Naive thymus-derived CD8-positive, alpha-beta T cell (primary cell): Measurements from ENCODE around the gene ZNF277. TPM values are rescaled to one million over a fixed set of nuclear protein-coding genes. Genes with fewer than 3 reads are reported as not detected.

Experiments used
- ATAC-seq, 2 donors: fragments of 150-1000 bp; cut with Tn5 transposase in 1 of 2; sonication (Bioruptor Pico), chemical (Tn5 transposase) in 1 of 2; 1 replicate in 1 of 2; 2 replicates in 1 of 2; pipeline ENCODE4 v1.10.0; 2021; ENCODE audit warnings: mild to moderate bottlenecking in 2 of 2, moderate library complexity in 2 of 2
- POLR2A ChIA-PET: fragments of 350-600 bp; sonication (Branson Sonifier 250); formaldehyde crosslinking; loops from one replicate; lab custom pipeline; 2021; ENCODE audit warnings: antibody characterized with exemption; lab: Charles Lee
- DNase-seq, 10 donors: peaks; one replicate each; pipeline versions ENCODE4 v3.0.0 to v3.0.0-alpha.2; 2020 to 2022
- H3K27ac Mint-ChIP-seq, 10 donors: one replicate each; pipeline ENCODE4 v1.8.0; 2020 to 2022; ENCODE audit warnings: mild to moderate bottlenecking in 10 of 10, mixed read lengths in 10 of 10, moderate library complexity in 4 of 10, inconsistent platforms in 1 of 10
- H3K27me3 Mint-ChIP-seq, 5 donors: one replicate each; pipeline ENCODE4 v1.8.0; 2021 to 2022; ENCODE audit warnings: mixed read lengths in 5 of 5
- H3K36me3 Mint-ChIP-seq, 3 donors: one replicate each; pipeline ENCODE4 v1.8.0; 2020 to 2022; ENCODE audit warnings: mixed read lengths in 3 of 3, mild to moderate bottlenecking in 2 of 3, inconsistent platforms in 1 of 3
- H3K4me1 Mint-ChIP-seq, 4 donors: one replicate each; pipeline ENCODE4 v1.8.0; 2021 to 2022; ENCODE audit warnings: mixed read lengths in 4 of 4
- H3K4me3 Mint-ChIP-seq, 10 donors: one replicate each; pipeline ENCODE4 v1.8.0; 2020 to 2022; ENCODE audit warnings: mild to moderate bottlenecking in 10 of 10, mixed read lengths in 10 of 10, moderate library complexity in 6 of 10, inconsistent platforms in 1 of 10
- H3K9me3 Mint-ChIP-seq, 9 donors: one replicate each; pipeline ENCODE4 v1.8.0; 2020 to 2022; ENCODE audit warnings: mixed read lengths in 9 of 9, mild to moderate bottlenecking in 3 of 9, inconsistent platforms in 1 of 9, moderate library complexity in 1 of 9
- polyA plus RNA-seq, 3 donors: library from polyadenylated mRNA; unstranded; fragments of 300-500 nt; fragmentation: Illumina TruSeq; gene quantifications; one replicate each; pipeline ENCODE4 v1.2.3, GENCODE V29; 2021
- total RNA-seq, 8 experiments: library from RNA in 2 of 8; stranded (reverse) in 2 of 8; gene quantifications; one replicate each; pipeline ENCODE4 v1.2.3 and lab custom pipeline; 2021 to 2026

Gene ZNF277
- total RNA-seq = 10 to 100 TPM; 36.5 to 40.0 TPM
- 10 to 100 TPM; 20.3 to 22.8 (median 22.4) TPM for polyA plus RNA-seq
- total RNA-seq (lab: John Stamatoyannopoulos, UW) = 34.3 to 66.5 (median 40.2) reads per million in 6 experiments

- no peaks in the 10 kb centered on the region for H3K9me3 Mint-ChIP-seq
- DNase-seq (peak; percentile 98 to 100 (median 99)), ATAC-seq (peak; percentile 87 to 89)
- H3K27me3 Mint-ChIP-seq = peaks cover 15 to 32% (median 23%) of the 10 kb centered on the region in 5 donors
- H3K27ac Mint-ChIP-seq = peak within 1 kb of the TSS; percentile 75 to 96 (median 94)
- POLR2A ChIA-PET = interaction anchor here (1.5 to 4.0 kb wide), 2 partner anchors 244 to 645 kb away, joined by 3 to 23 read pairs; partner anchors contain the start of genes IFRD1 and IMMP2L
- peak within 1 kb of the TSS; percentile 93 to 98 (median 97) for H3K4me3 Mint-ChIP-seq
- no peaks in the 10 kb centered on the region for H3K36me3 Mint-ChIP-seq
- peaks cover 22 to 47% (median 41%) of the 10 kb centered on the region in 4 donors for H3K4me1 Mint-ChIP-seq
Observed at GRCh38 chr7:112206238-112206990, at the start of gene ZNF277, which contains the start of gene DOCK4. ZNF277 (plus strand) TSS chr7:112206695; CDS start chr7:112206717, 22 bp downstream. DOCK4 (minus strand) TSS chr7:112206399; CDS start chr7:112206138, 261 bp downstream.

- no peak for ATAC-seq
- Mint-ChIP-seq H3K27ac (no peak overlapping the region), H3K4me1 (peaks cover 0 to 4% (median 1%) of the 10 kb centered on the region in 4 donors), H3K4me3 (no peak overlapping the region), H3K9me3 (no peaks in the 10 kb centered on the region), H3K27me3 (peaks cover 0 to 12% (median 5%) of the 10 kb centered on the region in 5 donors), H3K36me3 (no peaks in the 10 kb centered on the region)
- no peak for DNase-seq
- POLR2A ChIA-PET = no interaction called here
Observed at GRCh38 chr7:112157072-112157471, 49.4 kb upstream of the ZNF277 start.

- no peak for ATAC-seq
- H3K27ac Mint-ChIP-seq = no peak overlapping the region
- no peaks in the 10 kb centered on the region for H3K36me3 Mint-ChIP-seq
- peaks cover 0 to 4% (median 1%) of the 10 kb centered on the region in 4 donors for H3K4me1 Mint-ChIP-seq
- DNase-seq = no peak
- peaks cover 0 to 11% (median 6%) of the 10 kb centered on the region in 5 donors for H3K27me3 Mint-ChIP-seq
- no peaks in the 10 kb centered on the region for H3K9me3 Mint-ChIP-seq
- no peak overlapping the region for H3K4me3 Mint-ChIP-seq
- POLR2A ChIA-PET = no interaction called here
Observed at GRCh38 chr7:112159351-112159750, 47.1 kb upstream of the ZNF277 start.

- Mint-ChIP-seq H3K4me1 (peaks cover 0 to 3% (median under 1%) of the 10 kb centered on the region in 4 donors), H3K27ac (no peak overlapping the region), H3K4me3 (no peak overlapping the region), H3K9me3 (no peaks in the 10 kb centered on the region), H3K36me3 (no peaks in the 10 kb centered on the region), H3K27me3 (peaks cover 0 to 8% (median 4%) of the 10 kb centered on the region in 5 donors)
- DNase-seq (no peak), ATAC-seq (no peak)
- POLR2A ChIA-PET = no interaction called here
Observed at GRCh38 chr7:112160130-112160770, 46.2 kb upstream of the ZNF277 start.

DNA sequence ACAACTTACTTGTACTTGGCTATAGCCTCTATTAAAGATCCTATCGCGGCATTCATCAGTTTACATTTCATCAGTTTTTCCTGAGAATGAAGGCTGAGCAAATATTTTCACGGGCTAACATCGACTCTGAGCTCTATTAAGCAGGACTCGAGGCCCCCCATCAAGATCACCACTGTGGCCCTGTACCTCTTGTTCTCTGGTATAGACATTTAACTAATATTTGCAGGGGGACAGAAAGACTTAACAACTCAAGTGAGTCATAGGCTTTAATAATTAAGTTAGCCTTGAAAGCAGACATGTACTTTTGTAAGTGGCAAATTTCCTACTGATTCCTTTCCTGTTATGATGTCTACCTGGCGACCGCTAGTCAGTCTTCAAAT lies 45.7 kb upstream of the ZNF277 start:
- peaks cover 0 to 3% (median under 1%) of the 10 kb centered on the region in 4 donors for H3K4me1 Mint-ChIP-seq
- no peaks in the 10 kb centered on the region for H3K9me3 Mint-ChIP-seq
- ATAC-seq (no peak), DNase-seq (no peak)
- no peak overlapping the region for H3K27ac Mint-ChIP-seq
- POLR2A ChIA-PET = no interaction called here
- H3K27me3 Mint-ChIP-seq = peaks cover 0 to 8% (median 1%) of the 10 kb centered on the region in 5 donors
- no peaks in the 10 kb centered on the region for H3K36me3 Mint-ChIP-seq
- no peak overlapping the region for H3K4me3 Mint-ChIP-seq

GRCh38 chr7:112161253-112162141 lies 45.0 kb upstream of the ZNF277 start:
- Mint-ChIP-seq H3K4me1 (peaks cover 0 to 3% (median under 1%) of the 10 kb centered on the region in 4 donors), H3K4me3 (no peak overlapping the region), H3K27me3 (peaks cover 0 to 8% (median 1%) of the 10 kb centered on the region in 5 donors), H3K36me3 (no peaks in the 10 kb centered on the region), H3K27ac (no peak overlapping the region), H3K9me3 (no peaks in the 10 kb centered on the region)
- ATAC-seq (no peak), DNase-seq (no peak)
- POLR2A ChIA-PET = no interaction called here

DNA sequence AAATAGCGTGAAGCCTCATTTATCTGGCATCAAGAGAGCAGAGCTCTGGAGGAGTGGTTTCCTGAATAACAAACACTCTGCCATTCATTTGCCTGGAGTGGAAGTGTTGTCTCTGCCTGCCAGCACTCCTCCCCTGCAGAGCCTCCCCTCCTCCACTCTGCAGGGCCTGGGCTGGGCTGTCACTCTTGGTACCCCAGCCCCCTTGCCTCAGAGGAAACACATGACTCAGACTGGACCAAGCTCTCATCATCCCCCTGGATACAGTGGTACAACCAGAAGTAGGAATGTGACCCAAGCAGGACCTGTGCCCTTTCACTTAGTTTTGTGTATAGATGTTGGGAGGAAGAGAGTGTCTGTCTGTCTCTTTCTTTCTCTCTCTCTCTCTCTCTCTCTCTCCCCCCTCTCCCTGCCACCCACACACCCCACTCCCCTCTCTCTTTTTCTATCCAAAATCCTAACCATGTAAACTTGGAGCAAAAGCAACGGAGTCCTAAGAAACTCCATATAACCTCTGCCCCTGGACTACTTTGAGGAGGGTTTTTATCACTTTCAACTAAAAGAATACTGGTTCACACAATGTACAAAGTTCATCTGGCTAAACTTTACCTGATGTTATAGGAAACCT lies 44.2 kb upstream of the ZNF277 start:
- H3K27me3 Mint-ChIP-seq = peaks cover 0 to 8% (median 1%) of the 10 kb centered on the region in 5 donors

GRCh38 chr7:112162784-112163506 lies 43.5 kb upstream of the ZNF277 start:
- H3K9me3 Mint-ChIP-seq = no peaks in the 10 kb centered on the region
- peaks cover 0 to 8% (median 1%) of the 10 kb centered on the region in 5 donors for H3K27me3 Mint-ChIP-seq
- no peaks in the 10 kb centered on the region for H3K36me3 Mint-ChIP-seq
- H3K27ac Mint-ChIP-seq = no peak overlapping the region
- POLR2A ChIA-PET = no interaction called here
- no peak overlapping the region for H3K4me3 Mint-ChIP-seq
- peaks cover 0 to 3% (median under 1%) of the 10 kb centered on the region in 4 donors for H3K4me1 Mint-ChIP-seq
- no peak for ATAC-seq
- no peak for DNase-seq

More for the DNA sequence above, 44.2 kb upstream of the ZNF277 start:
- H3K27ac Mint-ChIP-seq = no peak overlapping the region
- POLR2A ChIA-PET = no interaction called here
- no peak overlapping the region for H3K4me3 Mint-ChIP-seq
- ATAC-seq (no peak), DNase-seq (no peak)
- H3K9me3 Mint-ChIP-seq = no peaks in the 10 kb centered on the region
- peaks cover 0 to 3% (median under 1%) of the 10 kb centered on the region in 4 donors for H3K4me1 Mint-ChIP-seq
- H3K36me3 Mint-ChIP-seq = no peaks in the 10 kb centered on the region

DNA sequence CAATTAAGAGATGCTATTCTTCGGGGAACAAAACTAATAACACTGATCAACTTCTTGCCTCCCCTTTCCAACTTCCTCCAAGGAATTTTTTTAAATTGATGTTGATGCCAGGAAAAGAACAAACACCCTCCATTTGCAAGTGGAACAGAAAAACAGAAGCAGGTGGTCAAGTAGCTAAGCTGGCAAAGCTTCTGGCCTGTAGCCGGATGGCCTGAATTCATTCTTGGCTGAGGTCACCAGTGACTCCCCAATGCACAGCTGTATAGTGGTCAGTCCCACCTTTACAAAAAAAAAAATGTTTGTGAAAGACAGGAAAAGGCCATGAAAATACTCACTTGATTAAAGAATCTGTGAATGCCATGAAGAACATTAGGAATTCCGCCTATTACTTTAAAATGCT lies 39.3 kb upstream of the ZNF277 start:
- Mint-ChIP-seq H3K9me3 (no peaks in the 10 kb centered on the region), H3K4me3 (no peak overlapping the region), H3K27ac (no peak overlapping the region), H3K36me3 (no peaks in the 10 kb centered on the region), H3K27me3 (peaks cover 4 to 9% (median 5%) of the 10 kb centered on the region in 5 donors), H3K4me1 (no peaks in the 10 kb centered on the region)
- DNase-seq = no peak
- POLR2A ChIA-PET = no interaction called here
- ATAC-seq = no peak

GRCh38 chr7:112168915-112169314 lies 37.6 kb upstream of the ZNF277 start:
- Mint-ChIP-seq H3K9me3 (no peaks in the 10 kb centered on the region), H3K27me3 (peaks cover 4 to 13% (median 7%) of the 10 kb centered on the region in 5 donors), H3K4me3 (no peak overlapping the region), H3K4me1 (no peaks in the 10 kb centered on the region), H3K27ac (no peak overlapping the region), H3K36me3 (no peaks in the 10 kb centered on the region)
- POLR2A ChIA-PET = no interaction called here
- DNase-seq = no peak
- no peak for ATAC-seq

DNA sequence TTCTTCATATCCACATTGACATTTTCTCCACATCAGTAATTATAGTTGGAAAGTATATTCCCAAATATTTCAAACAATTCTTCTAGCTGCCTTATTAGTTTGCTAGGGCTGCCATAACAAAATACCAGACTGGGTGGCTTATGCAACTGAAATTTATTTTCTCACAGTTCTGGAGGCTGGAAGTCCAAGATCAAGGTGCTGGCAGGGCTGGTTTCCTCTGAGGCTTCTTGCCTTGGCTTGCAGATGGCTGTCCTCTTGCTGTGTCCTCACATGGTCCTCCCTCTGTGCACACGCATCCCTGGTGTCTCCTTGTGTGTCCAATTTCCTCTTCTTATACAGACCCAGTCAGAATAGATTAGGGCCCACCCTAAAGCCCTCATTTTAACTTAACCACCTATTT lies 34.8 kb upstream of the ZNF277 start:
- DNase-seq (no peak), ATAC-seq (no peak)
- H3K9me3 Mint-ChIP-seq = no peaks in the 10 kb centered on the region
- H3K36me3 Mint-ChIP-seq = no peaks in the 10 kb centered on the region
- H3K27me3 Mint-ChIP-seq = peaks cover 9 to 35% (median 12%) of the 10 kb centered on the region in 5 donors
- no peak overlapping the region for H3K4me3 Mint-ChIP-seq
- no peaks in the 10 kb centered on the region for H3K4me1 Mint-ChIP-seq
- POLR2A ChIA-PET = no interaction called here
- H3K27ac Mint-ChIP-seq = no peak overlapping the region
